PC-3 (cell line): ENCODE data around the gene NT5DC1. TPM values are rescaled to one million over a fixed set of nuclear protein-coding genes. Genes with fewer than 3 reads are reported as not detected.

Source experiments
- ATAC-seq: fragments of 200-7000 bp; cut with Tn5 transposase; 2 replicates; pipeline ENCODE4 v1.9.1; 2020; ENCODE audit warnings: mild to moderate bottlenecking, moderate library complexity
- BruUV-seq: library from RNA; stranded (reverse); fragments of 400-500 nt; replicated peaks from 2 replicates; lab custom pipeline; 2021; lab: Mats Ljungman, UMichigan
- CTCF ChIA-PET: fragments of 300-600 bp; sonication (Branson Sonifier 250); formaldehyde crosslinking; loops from one replicate; lab custom pipeline; 2022; ENCODE audit warnings: antibody characterized with exemption; lab: Charles Lee
- POLR2A ChIA-PET: fragments of 300-600 bp; sonication (Branson Sonifier 250); formaldehyde crosslinking; loops from one replicate; lab custom pipeline; 2022; ENCODE audit warnings: antibody characterized with exemption; ENCODE audit not compliant: unreplicated experiment; lab: Charles Lee
- DNase-seq: peaks from one replicate; pipeline ENCODE4 v3.0.0-alpha.2; 2015
- H2AFZ ChIP-seq: fragments of 300-600 bp; sonication (generic); 2 replicates; pipeline ENCODE4 v1.6.0; 2016; ENCODE audit warnings: antibody characterized with exemption, low read length
- H3F3A ChIP-seq: fragments of 300-600 bp; sonication (generic); one replicate; pipeline ENCODE4 v1.6.0; 2017; ENCODE audit warnings: antibody characterized with exemption, low read length, control low read depth, mild to moderate bottlenecking; ENCODE audit not compliant: unreplicated experiment
- H3K27ac ChIP-seq: fragments of 300-600 bp; sonication (generic); 2 replicates; pipeline ENCODE4 v1.5.1; 2016; ENCODE audit warnings: mild to moderate bottlenecking, low read length
- H3K27me3 ChIP-seq: fragments of 300-600 bp; sonication (generic); 2 replicates; pipeline ENCODE4 v1.6.1; 2016; ENCODE audit warnings: low read length, mixed read lengths
- H3K36me3 ChIP-seq: fragments of 300-600 bp; sonication (generic); 2 replicates; pipeline ENCODE4 v1.6.1; 2016; ENCODE audit warnings: low read depth, mixed run types, low read length, mixed read lengths
- H3K4me1 ChIP-seq: fragments of 300-600 bp; sonication (generic); 2 replicates; pipeline ENCODE4 v1.5.1; 2016; ENCODE audit warnings: low read length; ENCODE audit not compliant: insufficient read depth
- H3K4me2 ChIP-seq: fragments of 300-600 bp; sonication (generic); 2 replicates; pipeline ENCODE4 v1.6.0; 2016; ENCODE audit warnings: low read length
- H3K4me3 ChIP-seq: fragments of 300-600 bp; sonication (generic); 2 replicates; pipeline ENCODE4 v1.5.1; 2016; ENCODE audit warnings: mild to moderate bottlenecking, low read length, mixed read lengths
- H3K79me2 ChIP-seq: fragments of 300-600 bp; sonication (generic); 2 replicates; pipeline ENCODE4 v1.6.1; 2017; ENCODE audit warnings: low read length, mixed read lengths
- H3K9ac ChIP-seq: fragments of 300-600 bp; sonication (generic); 2 replicates; pipeline ENCODE4 v1.6.0; 2016; ENCODE audit warnings: mild to moderate bottlenecking, low read length
- H3K9me2 ChIP-seq: fragments of 300-600 bp; sonication (generic); replicated peaks from 2 replicates; pipeline ENCODE4 v1.6.1; 2016; ENCODE audit warnings: mixed run types, low read length, mixed read lengths
- H3K9me3 ChIP-seq: fragments of 300-600 bp; sonication (generic); 2 replicates; pipeline ENCODE4 v1.6.1; 2016; ENCODE audit warnings: low read length, mixed read lengths
- H4K20me1 ChIP-seq: fragments of 300-600 bp; sonication (generic); 2 replicates; pipeline ENCODE4 v1.6.1; 2016; ENCODE audit warnings: low read length, mixed read lengths
- CTCF ChIP-seq: fragments of 300-600 bp; sonication (generic); conservative IDR thresholded peaks from 2 replicates; pipeline ENCODE4 v1.5.1; 2017; ENCODE audit warnings: antibody characterized with exemption, low read depth, mild to moderate bottlenecking, low read length
- EZH2 ChIP-seq: fragments of 300-600 bp; sonication (generic); IDR thresholded peaks from one replicate; pipeline ENCODE4 v1.6.1; 2017; ENCODE audit warnings: antibody characterized with exemption, mild to moderate bottlenecking, low read length; ENCODE audit not compliant: unreplicated experiment
- EZH2phosphoT487 ChIP-seq: fragments of 300-600 bp; sonication (generic); IDR thresholded peaks from 2 replicates; pipeline ENCODE4 v1.6.1; 2018; ENCODE audit warnings: mild to moderate bottlenecking, antibody characterized with exemption, low read length, borderline replicate concordance
- intact Hi-C: fragments of 100-400 bp; cut with micrococcal nuclease; formaldehyde crosslinking; loops from 2 replicates; pipeline ENCODE4 v1.9.0; 2023
- total RNA-seq: library from RNA; depleted of rRNA; stranded (reverse); fragments of >200 nt; gene quantifications from 2 replicates; pipeline ENCODE4 v1.2.3, GENCODE V29; 2014

NT5DC1 gene
- total RNA-seq, 1 experiment from 2014 or later, result 11.3 TPM

- CTCF ChIA-PET, result no interaction called here
- Histone ChIP-seq H3K9me3 (no peaks in the 10 kb centered on the region), H3K79me2 (no peaks in the 10 kb centered on the region), H3K4me3 (no peak overlapping the region), H3K9me2 (no peaks in the 10 kb centered on the region), H3K4me1 (no peaks in the 10 kb centered on the region; the same call in 1 of the 2 replicates), H3K36me3 (no peaks in the 10 kb centered on the region), H3K9ac (no peak overlapping the region), H3F3A (no peaks in the 10 kb centered on the region), H3K27ac (no peak overlapping the region), H3K4me2 (no peak overlapping the region), H3K27me3 (no peaks in the 10 kb centered on the region), H2AFZ (no peak overlapping the region), H4K20me1 (no peaks in the 10 kb centered on the region)
- BruUV-seq, result no TSS peak
- POLR2A ChIA-PET, result no interaction called here
- ATAC-seq, result no peak
- TF ChIP-seq EZH2 (no peak), CTCF (no peak), EZH2phosphoT487 (no peak)
- no peak for DNase-seq
- intact Hi-C loops, result no loop called here
Measured at GRCh38 chr6:116166369-116166768, 65.7 kb downstream of the NT5DC1 start.

DNA sequence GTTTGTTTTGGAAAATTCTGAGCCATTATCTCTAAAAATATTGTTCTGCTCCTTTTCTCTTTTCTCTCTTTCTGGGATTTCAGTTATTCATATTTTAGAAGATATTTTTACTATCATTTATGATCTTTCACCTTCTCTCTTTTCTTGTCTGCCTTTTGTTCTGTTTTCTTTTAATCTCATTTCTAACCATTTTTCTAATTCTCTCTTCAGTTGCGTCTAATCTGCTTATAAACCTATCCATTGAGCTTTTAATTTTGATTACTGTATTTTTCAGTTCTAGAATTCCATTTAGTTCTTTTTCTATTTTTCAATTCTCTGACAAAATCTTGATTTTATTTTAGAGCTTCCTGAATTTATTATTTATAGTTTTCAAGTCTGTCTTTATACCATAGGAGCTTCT, 67.5 kb downstream of the NT5DC1 start:
- Histone ChIP-seq H3K27me3 (no peaks in the 10 kb centered on the region), H3K9me3 (no peaks in the 10 kb centered on the region), H3K79me2 (no peaks in the 10 kb centered on the region), H3K9me2 (no peaks in the 10 kb centered on the region), H3K9ac (no peak overlapping the region), H3F3A (no peaks in the 10 kb centered on the region), H3K4me1 (no peaks in the 10 kb centered on the region; the same call in 1 of the 2 replicates), H3K4me2 (no peak overlapping the region), H3K36me3 (no peaks in the 10 kb centered on the region), H3K4me3 (no peak overlapping the region), H4K20me1 (no peaks in the 10 kb centered on the region), H3K27ac (no peak overlapping the region), H2AFZ (no peak overlapping the region)
- TF ChIP-seq EZH2phosphoT487 (no peak), EZH2 (no peak), CTCF (no peak)
- BruUV-seq, result no TSS peak
- ChIA-PET CTCF (no interaction called here), POLR2A (no interaction called here)
- ATAC-seq (no peak), DNase-seq (no peak)
- intact Hi-C loops, result no loop called here

- no TSS peak for BruUV-seq
- CTCF ChIA-PET, result no interaction called here
Measured at GRCh38 chr6:116169880-116170279, 69.2 kb downstream of the NT5DC1 start.

More at GRCh38 chr6:116169880-116170279, 69.2 kb downstream of the NT5DC1 start:
- no peak overlapping the region for H3K4me3 ChIP-seq
- no peaks in the 10 kb centered on the region; the same call in 1 of the 2 replicates for H3K4me1 ChIP-seq
- intact Hi-C loops, result no loop called here
- no peaks in the 10 kb centered on the region for H3K27me3 ChIP-seq
- no peaks in the 10 kb centered on the region for H4K20me1 ChIP-seq
- H3K36me3 ChIP-seq, result no peaks in the 10 kb centered on the region
- H3K4me2 ChIP-seq, result no peak overlapping the region
- H3K79me2 ChIP-seq, result no peaks in the 10 kb centered on the region
- no peak overlapping the region for H3K9ac ChIP-seq
- H3K27ac ChIP-seq, result no peak overlapping the region
- DNase-seq (no peak), ATAC-seq (no peak)
- no peak overlapping the region for H2AFZ ChIP-seq
- POLR2A ChIA-PET, result no interaction called here
- no peaks in the 10 kb centered on the region for H3F3A ChIP-seq
- TF ChIP-seq EZH2phosphoT487 (no peak), CTCF (no peak), EZH2 (no peak)
- H3K9me2 ChIP-seq, result no peaks in the 10 kb centered on the region
- no peaks in the 10 kb centered on the region for H3K9me3 ChIP-seq
